T-helper 2 cell (primary cell): Measurements from ENCODE around the gene ASCC2.
"Not testable (repeated sequence)": the region's sequence is repeated elsewhere in the genome, so short reads cannot be mapped to it uniquely, and the experiment has no call there.

Source experiments
- DNase-seq, 5 experiments: peaks; one replicate each; pipeline versions ENCODE4 v3.0.0 to v3.0.0-alpha.2; 2012 to 2022

Gene ASCC2

DNA sequence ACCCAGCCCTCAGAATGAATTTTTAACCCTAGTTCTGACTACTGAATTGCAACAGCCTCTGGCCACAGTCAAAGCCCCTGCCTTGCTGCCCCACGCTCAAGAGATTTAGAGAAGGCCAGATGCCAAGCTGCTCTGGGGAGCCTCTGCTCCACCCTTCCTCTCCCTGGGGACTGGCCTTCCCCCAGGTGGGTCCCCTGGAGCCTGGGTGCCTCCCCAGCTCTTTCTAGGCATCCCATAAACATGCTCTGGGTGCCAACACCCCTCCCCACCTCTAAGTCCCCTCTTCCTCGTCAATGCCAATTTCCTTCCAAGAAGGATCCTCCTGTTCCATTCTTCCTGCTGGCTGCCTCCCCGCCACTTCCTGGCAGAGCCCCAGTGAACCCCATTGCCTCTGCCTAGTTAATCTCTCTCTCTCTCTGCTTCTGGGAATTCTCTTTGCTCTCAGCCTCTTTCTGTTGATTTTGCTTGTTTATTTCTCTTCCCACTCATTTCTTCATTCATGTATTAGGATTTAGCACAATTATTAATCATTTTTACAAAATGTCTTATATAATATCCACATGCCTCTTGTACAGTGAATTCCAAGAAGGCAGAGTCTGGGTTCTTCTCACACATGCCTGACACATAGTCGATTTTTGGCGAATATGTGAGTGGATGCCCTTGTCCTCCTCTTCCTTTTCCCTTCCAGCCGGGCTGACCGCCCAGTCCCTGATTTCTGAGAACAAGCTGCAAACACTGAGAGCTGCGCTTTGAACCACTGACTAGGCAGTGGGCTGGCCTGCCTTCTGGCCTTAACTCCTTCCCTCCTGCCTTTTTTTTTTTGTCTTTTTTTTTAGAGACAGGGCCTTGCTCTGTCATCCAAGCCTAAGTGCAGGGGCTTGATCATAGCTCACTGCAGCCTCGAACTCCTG is 53.4 kb downstream of the ASCC2 start:
- DNase-seq = no peak

DNA sequence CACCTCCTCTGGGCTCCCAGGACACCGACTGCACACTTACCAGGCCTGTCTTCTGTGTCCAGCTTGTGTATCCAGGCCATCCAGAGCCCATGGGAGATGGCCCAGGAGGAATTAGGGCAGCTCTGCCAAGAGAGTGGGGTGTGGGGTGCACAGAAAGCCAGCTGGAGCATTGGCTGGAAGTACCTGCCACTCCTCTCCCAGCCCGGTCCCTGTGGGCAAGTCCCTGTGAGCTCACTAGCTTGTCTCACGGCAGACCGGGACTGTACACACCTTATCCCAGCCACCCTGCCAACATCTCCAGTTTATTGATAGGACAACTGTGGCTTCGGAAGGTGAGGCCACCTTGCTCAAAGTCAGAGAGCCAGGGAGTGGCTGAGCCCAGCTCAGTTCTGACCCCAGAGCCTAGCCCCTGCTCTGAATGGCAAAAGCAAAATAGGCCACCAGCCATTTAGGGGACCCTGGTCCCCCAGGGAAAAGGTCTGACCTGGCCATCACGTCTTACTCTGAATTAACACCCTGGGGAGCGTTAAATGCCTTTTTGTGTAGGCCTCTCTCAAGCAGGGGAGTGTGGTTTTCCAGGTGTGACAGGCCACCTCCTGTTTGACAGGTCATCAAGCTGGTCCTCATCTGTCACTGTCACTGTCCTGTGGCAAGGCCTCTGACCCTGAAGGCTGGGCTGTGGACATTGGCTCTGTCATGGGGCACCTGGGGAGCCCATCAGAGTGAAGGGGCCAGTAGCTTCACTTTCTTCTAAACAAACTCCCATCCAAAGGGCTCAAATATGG is 55.8 kb downstream of the ASCC2 start:
- DNase-seq = no peak

GRCh38 chr22:29780748-29781676 is 57.1 kb downstream of the ASCC2 start:
- no peak for DNase-seq

DNA sequence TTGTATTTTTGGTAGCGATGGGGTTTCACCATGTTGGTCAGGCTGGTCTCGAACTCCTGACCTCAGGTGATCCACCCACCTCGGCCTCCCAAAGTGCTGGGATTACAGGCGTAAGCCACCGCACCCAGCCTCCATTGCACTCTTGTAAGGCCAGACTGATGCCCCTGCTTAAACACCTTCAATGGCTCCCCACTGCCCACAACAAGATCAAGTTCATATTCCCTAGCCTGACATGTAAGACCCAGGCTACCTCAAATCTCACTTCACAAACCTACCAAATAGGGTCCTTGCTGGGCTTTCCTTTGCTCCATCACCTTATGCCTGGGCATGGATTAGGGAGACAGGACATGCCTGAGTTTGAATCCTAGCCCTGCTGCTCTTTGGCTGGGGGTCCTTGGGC is 57.9 kb downstream of the ASCC2 start:
- DNase-seq = no peak

GRCh38 chr22:29773233-29773632 is 64.8 kb downstream of the ASCC2 start:
- DNase-seq = no peak

GRCh38 chr22:29772170-29772641 is 65.9 kb downstream of the ASCC2 start:
- no peak for DNase-seq

DNA sequence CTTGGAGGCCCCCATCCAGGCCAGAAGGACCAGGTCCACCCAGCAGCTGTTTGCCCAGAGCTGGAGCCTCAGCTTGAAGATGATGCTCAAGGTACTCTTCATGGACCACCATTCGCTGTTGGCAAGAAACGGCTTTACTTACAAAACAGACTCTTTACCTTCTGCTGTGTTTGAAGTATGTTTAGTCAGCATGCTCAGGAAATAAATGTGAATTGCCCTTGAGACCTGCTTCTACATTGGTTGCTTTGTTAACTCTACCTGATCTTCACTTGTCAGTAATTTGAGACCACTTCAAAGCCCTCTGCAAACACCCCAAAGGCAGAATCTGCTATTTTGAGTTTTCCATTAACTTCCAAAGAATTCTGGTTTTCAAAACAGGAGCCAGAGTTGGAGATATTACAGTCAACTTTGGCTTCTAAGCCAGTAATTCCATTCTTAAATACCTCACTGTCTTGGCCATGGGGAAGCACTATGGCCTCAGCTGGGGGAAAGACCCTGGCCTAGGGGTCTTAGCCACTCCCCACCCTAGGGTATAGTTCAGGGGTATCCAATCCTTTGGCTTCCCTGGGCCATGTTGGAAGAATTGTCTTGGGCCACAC is 68.3 kb downstream of the ASCC2 start:
- DNase-seq = no peak

DNA sequence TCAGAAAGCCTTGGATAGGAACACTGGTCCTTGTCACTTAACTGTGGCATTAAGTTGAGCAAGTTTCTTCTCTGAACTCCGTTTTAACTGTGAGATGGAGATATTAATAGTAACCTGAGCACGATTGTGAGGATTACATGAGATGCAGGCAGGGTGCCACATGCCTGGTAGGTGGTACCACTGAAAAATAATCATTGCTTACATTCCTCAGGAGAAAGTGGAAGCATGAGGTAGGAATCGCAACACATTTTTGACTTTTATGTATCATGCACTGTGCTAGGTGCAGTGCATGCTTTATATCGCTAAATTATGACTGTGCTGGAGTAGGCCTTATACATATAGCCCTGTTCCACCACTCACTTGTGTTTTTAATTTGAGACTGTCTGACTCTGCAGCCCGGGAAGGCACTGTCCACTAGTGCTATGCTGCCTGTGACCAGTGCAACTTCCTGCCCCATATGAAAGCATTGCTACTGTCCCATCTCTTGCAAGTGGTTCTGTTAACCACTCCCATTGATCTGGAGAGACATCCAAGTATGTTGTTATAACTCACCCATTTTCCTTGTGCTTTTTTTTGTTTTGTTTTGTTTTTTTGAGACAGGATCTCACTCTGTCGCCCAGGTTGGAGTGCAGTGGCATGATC is 69.9 kb downstream of the ASCC2 start:
- no peak for DNase-seq

GRCh38 chr22:29767171-29768051 is 70.7 kb downstream of the ASCC2 start, which contains the start of gene UQCR10:
Gene UQCR10, plus strand, starts transcription at chr22:29767369. Its CDS starts 30 bp downstream, at chr22:29767399.
- DNase-seq = peak; percentile 88 to 94 (median 89)

DNA sequence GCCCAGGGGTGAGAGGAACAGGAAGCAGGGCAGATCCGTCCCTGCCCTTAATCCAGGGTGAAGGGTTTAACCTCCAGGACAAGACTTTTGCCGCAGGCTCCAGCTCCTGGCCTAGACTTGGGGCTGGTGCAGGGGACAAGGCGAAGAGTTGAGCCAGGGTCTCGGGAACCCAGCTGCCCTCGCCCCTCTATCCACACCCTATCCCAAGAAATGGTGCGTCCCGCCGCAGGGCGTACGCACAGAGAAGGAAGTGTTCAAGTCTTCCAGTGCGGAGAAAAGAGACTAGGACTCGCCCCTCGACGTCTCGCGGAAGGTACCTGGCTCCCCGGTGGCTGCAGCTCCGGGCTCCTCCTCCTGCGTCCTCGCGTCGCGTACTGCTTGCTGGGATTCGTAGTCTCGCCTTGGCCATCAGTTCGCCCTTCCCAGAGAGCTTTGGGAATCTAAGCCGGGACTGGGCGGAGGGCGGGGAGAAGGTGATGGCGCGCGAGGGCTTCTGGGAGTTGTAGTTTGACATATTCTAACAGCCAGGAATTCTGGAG is 71.4 kb downstream of the ASCC2 start, which contains the start of gene ZMAT5:
TSS of gene ZMAT5 (minus strand) at position 376 of the 539 bp plus-strand sequence. CDS start 18,463 bp downstream, outside the sequence.
- DNase-seq = peak; percentile 73 to 98 (median 89)

- DNase-seq = peak in 2 of 5 experiments; percentile 5 to 48
These were observed 72.0 kb downstream of the ASCC2 start for GRCh38 chr22:29765905-29766631.

DNA sequence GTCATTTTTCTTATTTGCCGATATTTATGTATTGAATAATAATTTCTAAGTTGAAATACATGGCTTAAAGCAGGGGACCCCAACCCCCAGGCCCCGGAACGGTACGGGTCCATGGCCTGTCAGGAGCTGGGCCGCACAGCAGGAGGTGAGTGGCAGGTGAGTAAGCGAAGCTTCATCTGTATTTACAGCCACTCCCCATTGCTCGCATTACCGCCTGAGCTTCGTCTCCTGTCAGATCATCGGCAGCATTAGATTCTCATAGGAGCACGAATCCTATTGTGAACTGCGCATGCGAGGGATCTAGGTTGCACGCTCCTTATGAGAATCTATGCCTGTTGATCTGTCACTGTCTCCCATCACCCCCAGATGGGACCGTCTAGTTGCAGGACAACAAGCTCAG is 75.8 kb downstream of the ASCC2 start:
- no peak for DNase-seq

DNA sequence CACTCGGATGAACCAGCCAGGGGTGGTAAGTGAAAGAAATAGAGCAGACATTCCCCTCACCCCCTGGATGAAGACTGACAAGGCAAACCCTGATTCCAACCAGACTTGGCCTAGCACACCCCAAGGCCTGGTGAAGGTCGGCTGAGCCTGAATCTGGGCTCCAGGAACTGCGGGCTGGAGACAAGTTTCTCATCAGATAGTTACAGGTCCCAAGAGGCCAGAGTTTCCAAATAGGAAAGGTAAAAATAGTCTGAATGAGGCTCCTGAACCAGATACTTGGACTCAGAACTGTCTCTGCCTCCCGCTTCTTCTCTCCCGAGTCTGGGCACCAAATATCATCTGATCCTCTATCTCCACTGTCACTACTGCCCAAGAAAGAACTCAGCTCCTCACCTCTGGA is 79.1 kb downstream of the ASCC2 start:
- DNase-seq = no peak

DNA sequence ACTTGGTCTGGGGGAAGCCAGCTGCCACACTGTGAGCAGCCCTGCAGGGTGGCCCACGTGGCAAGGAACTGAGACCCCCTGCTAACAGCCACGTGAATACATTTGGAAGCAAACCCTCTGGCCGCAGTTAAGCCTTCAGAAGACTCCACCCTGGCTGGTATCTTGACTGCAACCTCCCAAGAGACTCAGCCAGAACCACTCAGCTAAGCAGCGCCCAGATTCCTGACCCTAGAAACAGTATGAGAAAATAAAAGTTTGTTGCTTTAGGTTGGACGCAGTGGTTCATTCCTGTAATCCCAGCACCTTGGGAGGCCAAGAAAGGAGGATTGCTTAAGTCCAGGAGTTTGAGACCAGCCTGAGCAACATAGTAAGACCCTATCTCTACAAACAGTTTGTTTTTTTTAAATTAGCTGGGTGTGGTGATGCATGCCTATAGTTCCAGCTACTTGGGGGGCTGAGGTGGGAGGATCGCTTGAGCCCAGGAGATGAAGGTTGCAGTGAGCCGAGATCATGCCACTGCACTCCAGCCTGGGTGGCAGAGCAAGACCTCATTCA is 79.9 kb downstream of the ASCC2 start:
- no peak for DNase-seq

GRCh38 chr22:29757096-29757495 is 81.0 kb downstream of the ASCC2 start:
- no peak for DNase-seq

DNA sequence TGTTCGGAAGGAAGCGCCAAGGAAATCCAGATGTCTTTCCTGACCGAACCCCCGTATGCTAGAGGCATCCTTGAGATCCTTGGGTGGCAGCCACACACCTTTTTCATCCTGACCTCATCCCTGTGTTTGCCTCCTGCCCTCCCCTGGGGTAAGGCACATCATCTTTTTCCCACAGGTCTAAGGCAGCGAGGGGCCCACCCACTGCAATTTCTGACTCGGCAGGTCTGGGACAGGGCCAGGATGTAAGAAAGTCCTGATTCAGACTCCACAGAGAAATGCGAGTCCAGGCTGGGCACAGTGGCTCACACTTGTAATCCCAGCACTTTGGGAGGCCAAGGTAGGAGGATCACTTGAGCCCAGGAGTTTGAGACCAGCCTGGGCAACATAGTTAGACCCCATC is 81.7 kb downstream of the ASCC2 start:
- DNase-seq = no peak

DNA sequence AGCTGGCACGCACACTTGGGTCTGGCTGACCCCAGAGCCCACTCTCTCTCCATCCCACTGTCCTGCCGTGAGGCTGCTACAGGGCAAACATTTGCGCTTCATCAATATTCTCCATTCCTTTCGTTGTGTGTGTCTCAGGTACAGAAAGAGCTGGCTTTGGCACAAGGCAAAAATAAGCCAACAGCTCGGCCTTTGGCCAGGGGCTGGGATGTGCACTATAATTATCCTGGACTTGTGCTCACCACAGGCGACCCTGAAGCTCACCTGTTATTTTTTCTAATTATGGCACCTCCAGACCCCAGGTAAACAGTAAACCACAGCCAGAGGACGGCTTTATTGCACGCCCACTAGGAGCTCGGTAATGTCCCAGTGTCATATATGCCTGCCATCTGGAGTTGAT is 82.2 kb downstream of the ASCC2 start:
- DNase-seq = no peak

DNA sequence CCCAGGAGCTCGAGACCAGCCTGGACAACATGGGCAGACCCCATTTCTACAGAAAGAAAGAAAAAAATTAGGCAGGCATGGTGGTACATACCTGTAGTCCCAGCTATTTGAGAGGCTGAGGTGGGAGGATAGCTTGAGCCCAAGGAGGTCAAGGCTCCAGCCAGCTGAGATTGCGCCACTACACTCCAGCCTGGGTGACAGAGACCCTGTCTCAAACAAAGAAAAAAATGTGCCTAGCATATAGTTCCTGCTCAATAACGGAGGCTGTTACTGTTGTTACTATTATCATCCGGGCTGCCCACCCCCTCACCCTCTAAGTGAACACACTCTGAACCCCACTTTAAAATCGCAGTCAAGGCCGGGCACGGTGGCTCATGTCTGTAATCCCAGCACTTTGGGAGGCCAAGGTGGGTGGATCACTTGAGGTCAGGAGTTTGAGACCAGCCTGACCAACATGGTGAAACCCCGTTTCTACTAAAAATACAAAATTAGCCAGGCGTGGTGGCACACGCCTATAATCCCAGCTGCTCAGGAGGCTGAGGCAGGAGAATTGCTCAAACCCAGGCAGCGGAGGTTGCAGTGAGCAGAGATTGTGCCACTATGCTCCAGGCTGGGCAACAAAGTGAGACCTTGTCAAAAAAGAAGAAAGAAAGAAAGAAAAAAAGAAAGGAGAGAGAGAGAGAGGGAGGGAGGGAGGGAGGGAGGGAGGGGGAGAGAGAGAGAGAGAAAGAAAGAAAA is 83.2 kb downstream of the ASCC2 start:
- not testable (repeated sequence) for DNase-seq
